ENCODE measurements around the gene MAD1L1.

MAD1L1 gene

DNA sequence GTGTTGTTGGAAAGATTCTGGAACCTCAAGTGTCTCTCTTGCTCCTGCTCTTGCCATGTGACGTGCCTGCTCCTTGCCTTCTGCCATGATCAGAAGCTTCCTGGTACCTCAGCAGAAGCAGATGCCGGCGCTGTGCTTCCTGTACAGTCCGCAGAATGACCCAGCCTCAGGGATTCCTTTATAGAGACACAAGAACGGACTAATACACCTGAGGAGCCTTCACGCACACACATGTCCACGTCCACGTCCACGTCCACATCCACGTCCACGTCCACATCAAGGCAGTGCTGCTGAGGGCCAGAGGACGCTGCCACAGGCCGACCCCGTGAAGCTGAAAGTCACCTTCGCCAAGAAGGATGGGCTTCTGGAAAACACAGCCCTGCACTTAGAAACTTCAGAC is 190.1 kb downstream of the MAD1L1 start:
- no peak overlapping the region for H3K4me3 ChIP-seq (replicated peaks; ENCODE audit: low read depth, low read length)
- TF ChIP-seq, protein P1, sequence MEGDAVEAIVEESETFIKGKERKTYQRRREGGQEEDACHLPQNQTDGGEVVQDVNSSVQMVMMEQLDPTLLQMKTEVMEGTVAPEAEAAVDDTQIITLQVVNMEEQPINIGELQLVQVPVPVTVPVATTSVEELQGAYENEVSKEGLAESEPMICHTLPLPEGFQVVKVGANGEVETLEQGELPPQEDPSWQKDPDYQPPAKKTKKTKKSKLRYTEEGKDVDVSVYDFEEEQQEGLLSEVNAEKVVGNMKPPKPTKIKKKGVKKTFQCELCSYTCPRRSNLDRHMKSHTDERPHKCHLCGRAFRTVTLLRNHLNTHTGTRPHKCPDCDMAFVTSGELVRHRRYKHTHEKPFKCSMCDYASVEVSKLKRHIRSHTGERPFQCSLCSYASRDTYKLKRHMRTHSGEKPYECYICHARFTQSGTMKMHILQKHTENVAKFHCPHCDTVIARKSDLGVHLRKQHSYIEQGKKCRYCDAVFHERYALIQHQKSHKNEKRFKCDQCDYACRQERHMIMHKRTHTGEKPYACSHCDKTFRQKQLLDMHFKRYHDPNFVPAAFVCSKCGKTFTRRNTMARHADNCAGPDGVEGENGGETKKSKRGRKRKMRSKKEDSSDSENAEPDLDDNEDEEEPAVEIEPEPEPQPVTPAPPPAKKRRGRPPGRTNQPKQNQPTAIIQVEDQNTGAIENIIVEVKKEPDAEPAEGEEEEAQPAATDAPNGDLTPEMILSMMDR (IDR thresholded peaks at IDR 0.05; ENCODE audit: low read depth, low read length, missing control alignments), result no peak
- no peak for DNase-seq (ENCODE audit: extremely low read depth, low read depth)

DNA sequence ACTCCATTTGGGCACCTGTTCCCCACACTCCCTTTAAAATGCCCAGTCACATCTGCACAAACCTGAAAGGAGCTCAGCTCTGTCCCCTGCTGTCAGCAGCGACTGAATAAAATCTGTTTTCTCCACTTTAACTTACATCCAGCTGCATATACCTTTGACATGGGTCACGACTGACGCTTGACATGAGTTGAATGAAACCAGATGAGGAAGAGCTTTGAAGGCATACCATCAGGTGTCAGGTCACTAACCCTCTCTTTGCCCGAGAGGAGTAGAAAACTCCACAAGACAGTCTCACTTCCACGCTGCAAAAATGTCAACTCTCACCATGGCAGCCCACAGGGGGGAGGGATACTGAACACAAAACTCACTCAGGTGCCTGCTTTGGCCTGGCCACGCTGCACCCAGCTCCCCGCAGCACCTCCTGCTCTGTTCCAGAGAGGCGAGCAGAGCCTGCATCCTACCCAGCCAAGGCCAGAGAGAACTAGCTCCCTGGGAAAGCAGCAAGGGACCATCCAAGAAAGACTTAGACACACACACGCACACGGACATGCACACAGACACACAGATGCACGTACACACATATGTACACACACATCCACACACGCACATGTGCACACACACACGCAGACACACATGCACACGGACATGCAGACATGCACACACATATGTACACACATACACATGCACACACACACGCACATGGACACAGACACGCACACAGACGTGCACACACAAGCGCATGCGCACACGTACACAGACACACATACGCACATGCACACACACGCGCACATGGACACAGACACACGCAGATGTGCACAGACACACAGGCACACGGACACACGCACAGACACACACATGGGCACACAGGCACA is 191.0 kb downstream of the MAD1L1 start:
- TF ChIP-seq, protein P1 (IDR thresholded peaks at IDR 0.05; ENCODE audit: low read depth, low read length, missing control alignments), result no peak
- H3K4me3 ChIP-seq (replicated peaks; ENCODE audit: low read depth, low read length), result no peak overlapping the region

DNA sequence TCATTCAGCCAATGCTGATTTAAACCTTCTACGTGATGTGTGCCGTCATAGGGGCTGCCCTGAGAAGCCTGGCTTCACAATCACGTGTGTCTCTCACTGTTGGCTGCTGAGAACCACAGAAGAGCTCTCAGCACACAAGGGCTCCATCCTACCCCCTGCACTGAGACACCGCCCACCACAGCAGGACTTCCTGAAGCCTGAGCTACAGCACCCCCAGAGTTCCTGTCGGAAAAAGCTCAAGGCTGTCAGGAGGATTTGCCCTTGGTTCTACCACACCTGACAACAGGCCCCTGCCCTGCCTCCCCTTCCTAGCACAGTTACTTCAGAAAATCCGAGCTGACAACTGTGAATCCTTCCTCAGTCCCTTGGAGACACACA is 191.9 kb downstream of the MAD1L1 start:
- TF ChIP-seq, protein P1 (IDR thresholded peaks at IDR 0.05; ENCODE audit: low read depth, low read length, missing control alignments), result no peak
- DNase-seq (ENCODE audit: extremely low read depth, low read depth), result no peak
- no peak overlapping the region for H3K4me3 ChIP-seq (replicated peaks; ENCODE audit: low read depth, low read length)

More for the DNA sequence above, 191.0 kb downstream of the MAD1L1 start:
- DNase-seq (ENCODE audit: extremely low read depth, low read depth), result no peak

DNA sequence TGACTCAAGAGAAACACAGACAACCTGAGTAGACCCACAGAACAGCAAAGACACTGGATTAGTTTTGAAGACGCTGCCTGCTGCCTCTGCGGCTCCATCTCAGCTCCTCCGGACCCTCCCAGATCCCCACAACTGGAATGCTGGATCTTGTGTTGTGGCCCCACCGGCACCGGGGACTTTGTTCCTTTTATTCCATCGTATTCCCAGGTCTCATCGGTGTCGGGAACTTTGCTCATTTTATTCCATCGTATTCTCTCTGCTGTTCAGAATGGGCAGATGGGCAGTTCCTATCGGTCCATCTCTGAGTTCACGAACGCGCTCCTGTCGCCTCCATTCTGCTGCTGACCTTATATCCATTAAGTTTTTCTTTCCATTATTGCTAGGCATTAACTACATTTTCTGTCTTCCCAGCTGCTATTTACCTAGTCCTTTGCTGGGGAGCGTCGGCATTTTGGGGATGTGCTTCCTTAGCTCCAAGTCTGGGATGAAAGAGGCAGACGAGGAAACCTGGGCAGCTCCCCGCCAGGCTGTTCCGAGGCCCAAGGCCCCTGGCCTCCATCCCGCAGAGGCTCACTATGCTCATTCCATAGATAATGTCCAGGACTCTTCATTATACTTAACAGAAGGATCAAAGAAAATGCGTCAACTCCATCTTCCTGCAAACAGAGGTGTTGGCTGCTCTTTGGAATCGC is 192.4 kb downstream of the MAD1L1 start:
- no peak overlapping the region for H3K4me3 ChIP-seq (replicated peaks; ENCODE audit: low read depth, low read length)
- TF ChIP-seq, protein P1 (IDR thresholded peaks at IDR 0.05; ENCODE audit: low read depth, low read length, missing control alignments), result no peak

DNA sequence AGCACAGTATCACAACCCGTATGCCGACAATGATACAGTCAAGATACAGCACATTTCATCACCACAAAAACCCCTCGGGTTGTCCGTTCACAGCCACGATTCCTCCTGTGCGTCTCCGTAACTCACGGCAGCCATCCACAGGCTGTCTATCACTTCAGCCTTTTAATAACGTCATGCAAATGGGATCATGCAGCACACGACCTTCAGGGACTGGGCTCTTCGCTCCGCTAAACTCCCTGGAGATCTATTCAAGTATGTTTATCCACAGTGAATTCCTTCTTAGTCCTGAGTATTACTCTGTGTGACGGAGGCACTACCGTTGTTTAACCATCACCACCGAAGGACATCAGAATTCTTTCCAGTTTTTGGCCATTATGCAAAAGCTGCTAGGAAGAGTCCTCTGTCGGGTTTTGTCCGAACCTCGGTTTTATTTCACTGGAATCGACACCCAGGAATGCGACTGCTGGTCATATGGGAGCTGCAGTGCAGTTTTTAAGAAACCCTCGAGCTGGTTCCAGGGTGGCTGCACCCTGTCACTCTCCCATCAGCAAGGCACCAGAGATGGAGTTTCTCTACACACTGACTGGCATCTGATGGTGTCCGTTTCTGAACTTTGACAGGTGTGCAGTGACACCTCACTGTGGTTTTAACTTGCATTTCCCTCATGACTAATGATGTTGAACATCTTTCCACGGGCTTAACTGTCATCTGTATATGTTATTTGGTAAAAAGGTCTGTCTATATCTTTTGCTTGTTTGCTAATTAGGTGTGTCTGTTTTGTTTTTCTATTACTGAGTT is 193.6 kb downstream of the MAD1L1 start:
- TF ChIP-seq, protein P1 (IDR thresholded peaks at IDR 0.05; ENCODE audit: low read depth, low read length, missing control alignments), result no peak
- no peak overlapping the region for H3K4me3 ChIP-seq (replicated peaks; ENCODE audit: low read depth, low read length)
- DNase-seq (ENCODE audit: extremely low read depth, low read depth), result no peak

More for the DNA sequence above, 192.4 kb downstream of the MAD1L1 start:
- no peak for DNase-seq (ENCODE audit: extremely low read depth, low read depth)

DNA sequence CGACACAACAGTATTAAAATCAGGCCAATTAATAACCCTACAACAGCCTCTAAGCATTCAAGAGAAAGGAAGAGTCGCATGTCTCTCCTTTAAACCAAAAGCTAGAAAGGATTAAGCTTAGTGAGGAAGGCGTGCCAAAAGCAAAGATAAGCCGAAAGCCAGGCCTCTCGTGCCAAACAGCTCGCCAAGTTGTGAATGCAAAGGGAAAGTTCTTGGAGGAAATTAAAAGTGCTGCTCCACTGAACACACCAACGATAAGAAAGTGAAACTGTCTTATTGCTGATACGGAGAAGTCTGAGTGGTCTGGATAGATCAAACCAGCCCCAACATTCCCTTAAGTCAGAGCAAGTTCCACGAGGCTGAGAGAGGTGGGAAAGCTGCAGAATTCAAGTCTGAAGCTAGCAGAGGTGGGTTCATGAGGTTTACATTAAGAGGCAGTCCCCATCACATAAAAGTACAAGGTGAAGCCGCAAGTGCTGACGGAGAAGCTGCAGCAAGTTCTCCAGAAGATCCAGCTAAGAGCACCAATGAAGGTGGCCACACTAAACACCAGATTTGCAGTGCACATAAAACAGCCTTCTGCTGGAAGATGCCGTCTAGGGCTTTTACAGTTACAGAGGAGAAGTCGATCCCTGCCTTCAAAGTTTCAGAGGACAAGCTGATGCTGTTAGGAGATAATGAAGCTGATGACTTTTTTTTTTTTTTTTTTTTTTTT is 194.8 kb downstream of the MAD1L1 start:
- TF ChIP-seq, protein P1 (IDR thresholded peaks at IDR 0.05; ENCODE audit: low read depth, low read length, missing control alignments), result no peak
- H3K4me3 ChIP-seq (replicated peaks; ENCODE audit: low read depth, low read length), result no peak overlapping the region
- DNase-seq (ENCODE audit: extremely low read depth, low read depth), result no peak

Data from HFF-Myc (cell line).